HepG2 (cell line): ENCODE data around the gene IDNK.
"Not testable (repeated sequence)": the region's sequence is repeated elsewhere in the genome, so short reads cannot be mapped to it uniquely, and the experiment has no call there.

Experiments used
- FOXK1 ChIP-seq: sonication (generic); formaldehyde crosslinking; IDR thresholded peaks from 2 replicates; pipeline ENCODE4 v1.4.0; 2020; ENCODE audit warnings: low read depth, missing genetic modification reagents, borderline replicate concordance
- HNRNPK ChIP-seq: fragments of 200-400 bp; formaldehyde crosslinking; IDR thresholded peaks from 2 replicates; pipeline ENCODE4 v1.6.1; 2018; ENCODE audit warnings: low read length, low read depth, moderate library complexity, mild to moderate bottlenecking; ENCODE audit not compliant: poor library complexity, severe bottlenecking
- RAD21 ChIP-seq: fragments of 450-650 bp; formaldehyde crosslinking; IDR thresholded peaks from 2 replicates; pipeline ENCODE4 v1.5.0; 2020; ENCODE audit warnings: mild to moderate bottlenecking
- ZIK1 ChIP-seq: sonication (generic); formaldehyde crosslinking; IDR thresholded peaks from 2 replicates; pipeline ENCODE4 v1.5.0; 2020; ENCODE audit warnings: mild to moderate bottlenecking, low read depth, missing genetic modification reagents, borderline replicate concordance
- ZNF329 ChIP-seq: sonication (generic); formaldehyde crosslinking; IDR thresholded peaks from 2 replicates; pipeline ENCODE4 v1.9.0; 2021; ENCODE audit warnings: low read depth, mild to moderate bottlenecking, missing genetic modification reagents

DNA sequence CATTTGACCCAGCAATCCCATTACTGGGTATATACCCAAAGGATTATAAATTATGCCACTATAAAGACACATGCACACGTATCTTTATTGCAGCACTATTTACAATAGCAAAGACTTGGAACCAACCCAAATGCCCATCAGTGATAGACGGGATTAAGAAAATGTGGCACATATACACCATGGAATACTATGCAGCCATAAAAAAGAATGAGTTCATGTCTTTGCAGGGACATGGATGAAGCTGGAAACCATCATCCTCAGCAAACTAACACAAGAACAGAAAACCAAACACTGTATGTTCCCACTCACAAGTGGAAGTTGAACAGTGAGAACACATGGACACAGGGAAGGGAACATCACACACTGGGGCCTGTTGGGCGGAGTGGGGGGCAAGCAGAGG lies 9.6 kb upstream of the IDNK start:
- not testable (repeated sequence) for TF ChIP-seq RAD21 (CRISPR knock-in tag); HNRNPK; FOXK1; ZNF329 (CRISPR knock-in tag); ZIK1 (CRISPR knock-in tag)
